Mesenchymal stem cell (in vitro differentiated cells and primary cell): ENCODE results near the gene SNAI3.

Experiments
- DNase-seq: peaks from one replicate; pipeline ENCODE4 v3.0.0-alpha.2; 2013
- H2AFZ ChIP-seq: one replicate; pipeline ENCODE4 v1.6.1; 2013; ENCODE audit warnings: low read depth, mild to moderate bottlenecking, control low read depth, inconsistent platforms, low read length, moderate library complexity
- H2AK5ac ChIP-seq: 2 replicates; pipeline ENCODE4 v1.6.1; 2013; ENCODE audit warnings: low read length, moderate library complexity, mild to moderate bottlenecking, inconsistent platforms; ENCODE audit not compliant: severe bottlenecking
- H2BK120ac ChIP-seq: one replicate; pipeline ENCODE4 v1.6.1; 2013; ENCODE audit warnings: low read depth, mild to moderate bottlenecking, inconsistent platforms, low read length, moderate library complexity
- H2BK12ac ChIP-seq, 2 experiments: one replicate each; pipeline ENCODE4 v1.6.1; 2013; ENCODE audit warnings: inconsistent platforms in 2 of 2, low read length in 2 of 2, mild to moderate bottlenecking in 2 of 2, moderate library complexity in 2 of 2, control low read depth in 1 of 2
- H2BK15ac ChIP-seq: one replicate; pipeline ENCODE4 v1.6.1; 2013; ENCODE audit warnings: mild to moderate bottlenecking, low read depth, inconsistent platforms; ENCODE audit not compliant: poor library complexity, severe bottlenecking
- H2BK5ac ChIP-seq: 2 replicates; pipeline ENCODE4 v1.6.1; 2013; ENCODE audit warnings: low read depth, mild to moderate bottlenecking, low read length, control low read depth, inconsistent platforms; ENCODE audit not compliant: poor library complexity, severe bottlenecking
- H3K14ac ChIP-seq, 2 experiments: one replicate each; pipeline ENCODE4 v1.6.1; 2013; ENCODE audit warnings: inconsistent platforms in 2 of 2, low read length in 2 of 2, control low read depth in 1 of 2, mild to moderate bottlenecking in 1 of 2, moderate library complexity in 1 of 2
- H3K18ac ChIP-seq, 2 experiments: one replicate each; pipeline ENCODE4 v1.6.1; 2013; ENCODE audit warnings: inconsistent platforms in 2 of 2, low read length in 2 of 2, control low read depth in 1 of 2, low read depth in 1 of 2, mild to moderate bottlenecking in 1 of 2
- H3K23ac ChIP-seq, 2 experiments: one replicate each; pipeline ENCODE4 v1.6.1; 2013; ENCODE audit warnings: inconsistent platforms in 2 of 2, low read length in 2 of 2, mild to moderate bottlenecking in 2 of 2, moderate library complexity in 2 of 2, control low read depth in 1 of 2
- H3K27ac ChIP-seq: 2 replicates; pipeline ENCODE4 v1.5.1; 2013; ENCODE audit warnings: mild to moderate bottlenecking, moderate library complexity, low read length, control low read depth, inconsistent platforms; ENCODE audit not compliant: poor library complexity, severe bottlenecking
- H3K27me3 ChIP-seq, 2 experiments: 2 replicates each; pipeline versions ENCODE4 v1.6.1 to v1.7.0; 2013; ENCODE audit warnings: low read length in 2 of 2, mild to moderate bottlenecking in 2 of 2, moderate library complexity in 2 of 2, control low read depth in 1 of 2, inconsistent platforms in 1 of 2; ENCODE audit not compliant: control insufficient read depth in 1 of 2, insufficient read depth in 1 of 2
- H3K36me3 ChIP-seq, 2 experiments: 2 replicates each; pipeline versions ENCODE4 v1.6.1 to v1.7.0; 2013; ENCODE audit warnings: low read length in 2 of 2, control low read depth in 1 of 2, inconsistent platforms in 1 of 2, low read depth in 1 of 2, mild to moderate bottlenecking in 1 of 2; ENCODE audit not compliant: insufficient read depth in 2 of 2, control insufficient read depth in 1 of 2
- H3K4ac ChIP-seq, 2 experiments: one replicate each; pipeline ENCODE4 v1.6.1; 2013; ENCODE audit warnings: inconsistent platforms in 2 of 2, low read length in 2 of 2, mild to moderate bottlenecking in 2 of 2, moderate library complexity in 2 of 2, control low read depth in 1 of 2, low read depth in 1 of 2
- H3K4me1 ChIP-seq: 2 replicates; pipeline ENCODE4 v1.6.1; 2013; ENCODE audit warnings: low read depth, low read length, control low read depth; ENCODE audit not compliant: control insufficient read depth, insufficient read depth
- H3K4me2 ChIP-seq: 2 replicates; pipeline ENCODE4 v1.6.1; 2013; ENCODE audit warnings: low read length, mild to moderate bottlenecking, inconsistent platforms; ENCODE audit not compliant: poor library complexity, severe bottlenecking
- H3K4me3 ChIP-seq, 2 experiments: 2 replicates each; pipeline versions ENCODE4 v1.5.1 to v1.7.0; 2013; ENCODE audit warnings: low read length in 2 of 2, mild to moderate bottlenecking in 2 of 2, control low read depth in 1 of 2, low read depth in 1 of 2; ENCODE audit not compliant: insufficient read depth in 1 of 2
- H3K79me1 ChIP-seq: replicated peaks from 2 replicates; pipeline ENCODE4 v1.6.1; 2013; ENCODE audit warnings: mild to moderate bottlenecking, control low read depth, low read length, inconsistent platforms; ENCODE audit not compliant: poor library complexity, severe bottlenecking
- H3K9ac ChIP-seq: 2 replicates; pipeline ENCODE4 v1.7.0; 2013; ENCODE audit warnings: mild to moderate bottlenecking, low read length, moderate library complexity
- H3K9me3 ChIP-seq: 2 replicates; pipeline ENCODE4 v1.7.0; 2013; ENCODE audit warnings: mild to moderate bottlenecking, low read length; ENCODE audit not compliant: control insufficient read depth
- H4K8ac ChIP-seq: one replicate; pipeline ENCODE4 v1.6.1; 2013; ENCODE audit warnings: inconsistent platforms, mild to moderate bottlenecking, low read length, moderate library complexity
- H4K91ac ChIP-seq: one replicate; pipeline ENCODE4 v1.6.1; 2013; ENCODE audit warnings: mild to moderate bottlenecking, low read length, inconsistent platforms
- WGBS: methylation state at CpG from one replicate; pipeline ENCODE4 v1.1.7; 2013; ENCODE audit warnings: mixed read lengths; 5-methylcytosine and 5-hydroxymethylcytosine counted together

The SNAI3 gene

DNA sequence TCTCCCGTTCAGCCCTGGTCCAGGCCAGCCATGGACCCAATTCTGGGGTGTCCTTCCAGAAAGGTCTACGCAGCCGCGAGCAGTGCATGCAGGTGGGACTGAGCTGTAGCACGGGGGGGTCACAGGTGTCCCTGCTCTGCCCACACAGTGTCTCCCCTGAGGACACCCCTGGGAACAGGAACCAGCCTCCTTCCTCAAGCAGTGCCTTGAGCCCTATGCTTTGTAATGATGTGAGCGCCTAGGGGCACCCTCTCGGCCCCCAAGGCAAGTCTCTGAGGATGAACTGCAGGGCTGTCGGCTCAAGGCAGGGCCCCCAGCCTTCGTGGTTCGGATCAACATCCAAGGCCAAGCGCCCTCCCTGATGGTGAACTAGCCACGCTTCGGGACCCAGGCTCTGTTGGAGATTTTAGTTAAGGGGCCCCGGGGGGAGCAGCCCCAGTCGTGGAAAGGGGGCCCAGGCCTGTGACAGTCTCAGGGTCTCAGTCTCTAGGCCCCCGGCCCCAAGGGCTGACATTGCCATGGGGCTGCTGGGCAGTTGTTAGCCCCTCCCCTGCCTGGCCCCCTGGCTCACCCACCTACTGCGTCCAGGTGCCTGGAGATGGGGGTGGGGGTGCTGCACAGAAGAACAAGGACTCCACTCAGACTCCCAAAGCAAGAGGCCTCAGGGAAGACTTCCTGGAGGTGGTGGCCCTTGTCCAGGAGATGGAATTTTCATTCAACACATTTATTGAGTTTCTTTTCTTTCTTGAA lies 45.6 kb downstream of the SNAI3 start:
- H3K14ac ChIP-seq: no peak overlapping the region
- 82% methylated on average over 17 of the region's 17 CpGs for WGBS

DNA sequence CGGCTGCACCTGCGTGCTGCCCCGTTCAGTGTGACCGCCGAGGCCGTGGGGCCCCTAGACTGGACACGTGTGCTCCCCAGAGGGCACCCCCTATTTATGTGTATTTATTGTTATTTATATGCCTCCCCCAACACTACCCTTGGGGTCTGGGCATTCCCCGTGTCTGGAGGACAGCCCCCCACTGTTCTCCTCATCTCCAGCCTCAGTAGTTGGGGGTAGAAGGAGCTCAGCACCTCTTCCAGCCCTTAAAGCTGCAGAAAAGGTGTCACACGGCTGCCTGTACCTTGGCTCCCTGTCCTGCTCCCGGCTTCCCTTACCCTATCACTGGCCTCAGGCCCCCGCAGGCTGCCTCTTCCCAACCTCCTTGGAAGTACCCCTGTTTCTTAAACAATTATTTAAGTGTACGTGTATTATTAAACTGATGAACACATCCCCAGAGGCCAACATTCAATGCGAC lies 46.2 kb downstream of the SNAI3 start:
- H3K4me2 ChIP-seq: no peak overlapping the region

More for the DNA sequence above, 45.6 kb downstream of the SNAI3 start:
- Histone ChIP-seq H3K18ac (no peak overlapping the region), H2BK5ac (no peak overlapping the region), H3K23ac (no peak overlapping the region), H3K4me1 (peaks cover 6% of the 10 kb centered on the region), H4K91ac (no peak overlapping the region), H2BK15ac (no peak overlapping the region), H3K36me3 (peaks cover 0 to 33% of the 10 kb centered on the region in 2 experiments), H2AK5ac (no peak overlapping the region), H3K4ac (no peak overlapping the region), H3K9me3 (no peaks in the 10 kb centered on the region), H2BK120ac (no peak overlapping the region), H2AFZ (no peak overlapping the region), H3K4me2 (no peak overlapping the region), H4K8ac (no peak overlapping the region), H3K27me3 (peaks cover 26 to 53% of the 10 kb centered on the region in 2 experiments), H3K79me1 (peaks cover 6% of the 10 kb centered on the region), H3K9ac (no peak overlapping the region), H2BK12ac (no peak overlapping the region), H3K4me3 (no peak overlapping the region), H3K27ac (no peak overlapping the region)
- no peak for DNase-seq

DNA sequence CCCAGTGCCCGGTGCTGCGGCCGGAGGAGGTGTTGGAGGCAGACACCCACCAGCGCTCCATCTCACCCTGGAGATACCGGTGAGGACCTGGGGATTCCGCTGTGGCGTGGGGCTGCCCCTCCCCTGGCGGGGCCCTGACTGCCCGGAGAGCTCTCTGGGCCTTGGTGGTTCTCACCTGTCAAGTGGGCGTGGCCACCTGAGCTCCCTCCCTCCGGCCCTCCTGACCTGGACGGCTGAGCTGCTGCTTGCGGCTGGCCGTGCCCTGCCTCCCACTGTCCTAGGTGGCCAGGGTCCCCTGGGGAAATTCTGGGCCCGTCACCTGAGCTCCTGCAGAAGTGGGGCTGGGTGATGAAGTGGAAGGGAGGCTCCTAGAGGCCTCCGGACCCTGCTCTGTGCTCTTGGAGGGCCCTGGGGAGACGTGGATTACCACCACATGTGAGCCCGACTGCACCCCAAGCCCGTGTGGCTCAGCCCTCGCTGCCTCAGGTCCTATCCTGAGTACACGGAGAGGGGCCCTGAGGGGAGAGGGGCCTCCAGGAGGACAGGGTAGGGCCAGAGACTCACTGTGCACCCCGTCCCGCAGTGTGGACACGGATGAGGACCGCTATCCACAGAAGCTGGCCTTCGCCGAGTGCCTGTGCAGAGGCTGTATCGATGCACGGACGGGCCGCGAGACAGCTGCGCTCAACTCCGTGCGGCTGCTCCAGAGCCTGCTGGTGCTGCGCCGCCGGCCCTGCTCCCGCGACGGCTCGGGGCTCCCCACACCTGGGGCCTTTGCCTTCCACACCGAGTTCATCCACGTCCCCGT lies 46.9 kb downstream of the SNAI3 start:
- no peak for DNase-seq
- no peak overlapping the region for H3K23ac ChIP-seq
- H2BK12ac ChIP-seq: no peak overlapping the region
- peaks cover 1% of the 10 kb centered on the region for H3K79me1 ChIP-seq
- H4K8ac ChIP-seq: no peak overlapping the region
- no peak overlapping the region for H2BK120ac ChIP-seq
- no peak overlapping the region for H2AFZ ChIP-seq
- no peak overlapping the region for H3K4me2 ChIP-seq
- H3K9ac ChIP-seq: no peak overlapping the region
- H3K4me3 ChIP-seq: no peak overlapping the region
- H3K36me3 ChIP-seq: peaks cover 0 to 23% of the 10 kb centered on the region in 2 experiments
- H3K18ac ChIP-seq: no peak overlapping the region
- H3K9me3 ChIP-seq: no peaks in the 10 kb centered on the region
- H3K27ac ChIP-seq: no peak overlapping the region
- H3K14ac ChIP-seq: no peak overlapping the region
- H3K27me3 ChIP-seq: peaks cover 26 to 58% of the 10 kb centered on the region in 2 experiments
- no peak overlapping the region for H4K91ac ChIP-seq
- no peak overlapping the region for H2BK15ac ChIP-seq
- peaks cover 17% of the 10 kb centered on the region for H3K4me1 ChIP-seq
- H2AK5ac ChIP-seq: no peak overlapping the region
- WGBS: 67% methylated on average over 42 of the region's 45 CpGs
- H2BK5ac ChIP-seq: no peak overlapping the region
- no peak overlapping the region for H3K4ac ChIP-seq

More for the DNA sequence above, 46.2 kb downstream of the SNAI3 start:
- H3K9me3 ChIP-seq: no peaks in the 10 kb centered on the region
- H3K4ac ChIP-seq: no peak overlapping the region
- H3K4me1 ChIP-seq: peaks cover 10% of the 10 kb centered on the region
- H3K27me3 ChIP-seq: peaks cover 26 to 57% of the 10 kb centered on the region in 2 experiments
- no peak overlapping the region for H3K23ac ChIP-seq
- no peak overlapping the region for H3K4me3 ChIP-seq
- no peak overlapping the region for H2BK5ac ChIP-seq
- no peak overlapping the region for H3K18ac ChIP-seq
- no peak overlapping the region for H3K14ac ChIP-seq
- no peak overlapping the region for H4K91ac ChIP-seq
- H3K9ac ChIP-seq: no peak overlapping the region
- H2BK12ac ChIP-seq: no peak overlapping the region
- H2AK5ac ChIP-seq: no peak overlapping the region
- peaks cover 1% of the 10 kb centered on the region for H3K79me1 ChIP-seq
- no peak for DNase-seq
- H2AFZ ChIP-seq: no peak overlapping the region
- no peak overlapping the region for H2BK120ac ChIP-seq
- H2BK15ac ChIP-seq: no peak overlapping the region
- no peak overlapping the region for H3K27ac ChIP-seq
- H4K8ac ChIP-seq: no peak overlapping the region
- 74% methylated on average over 4 of the region's 13 CpGs for WGBS
- H3K36me3 ChIP-seq: peaks cover 0 to 26% of the 10 kb centered on the region in 2 experiments
